Stomach (tissue), 9 donors: ENCODE results near the gene CYP21A2. TPM values are rescaled to one million over a fixed set of nuclear protein-coding genes. Genes with fewer than 3 reads are reported as not detected.

Experiments
- DNase-seq, 2 donors: peaks; one replicate each; pipeline versions ENCODE4 v3.0.0 to v3.0.0-alpha.2; 2013 to 2019
- H3K27ac ChIP-seq, 5 donors: fragments of 200-600 bp in 4 of 5; sonication (generic) in 4 of 5; one replicate each; pipeline ENCODE4 v1.5.1; 2013 to 2019; ENCODE audit warnings: mild to moderate bottlenecking in 1 of 5, moderate library complexity in 1 of 5
- H3K27me3 ChIP-seq, 3 donors: fragments of 200-600 bp; sonication (generic); one replicate each; pipeline ENCODE4 v1.5.1; 2017 to 2019; ENCODE audit warnings: mixed run types in 1 of 3
- H3K36me3 ChIP-seq, 4 donors: fragments of 200-600 bp; sonication (generic); 1 replicate in 3 of 4; 2 replicates in 1 of 4; pipeline ENCODE4 v1.5.1; 2016 to 2019
- H3K4me1 ChIP-seq, 4 donors: fragments of 200-600 bp; sonication (generic); one replicate each; pipeline ENCODE4 v1.5.1; 2016 to 2019
- H3K4me3 ChIP-seq, 4 donors: fragments of 200-600 bp; sonication (generic) in 3 of 4; one replicate each; pipeline ENCODE4 v1.5.1; 2016 to 2019; ENCODE audit warnings: mild to moderate bottlenecking in 1 of 4
- H3K9me3 ChIP-seq, 4 donors: fragments of 200-600 bp; sonication (generic); one replicate each; pipeline ENCODE4 v1.5.1; 2016 to 2019
- CTCF ChIP-seq, 7 experiments: fragments of 450-650 bp in 4 of 7; fragments of 200-600 bp in 3 of 7; sonication (generic) in 3 of 7; IDR thresholded peaks; one replicate each; pipeline ENCODE4 v1.5.1; 2016 to 2019; ENCODE audit warnings: antibody characterized with exemption in 7 of 7, control low read depth in 2 of 7, mild to moderate bottlenecking in 1 of 7
- EP300 ChIP-seq: sonication (generic); formaldehyde crosslinking; IDR thresholded peaks from one replicate; pipeline ENCODE4 v1.6.1; 2017; ENCODE audit warnings: antibody characterized with exemption
- POLR2A ChIP-seq, 4 donors: fragments of 450-650 bp; IDR thresholded peaks; one replicate each; pipeline ENCODE4 v1.6.1; 2016; ENCODE audit warnings: antibody characterized with exemption in 4 of 4, control low read depth in 2 of 4, mild to moderate bottlenecking in 1 of 4, moderate library complexity in 1 of 4
- POLR2AphosphoS5 ChIP-seq, 3 donors: sonication (generic); formaldehyde crosslinking; IDR thresholded peaks; one replicate each; pipeline ENCODE4 v1.6.1; 2016; ENCODE audit warnings: antibody characterized with exemption in 3 of 3
- WGBS, 5 donors: extraction: QIAGEN DNeasy Blood & Tissue Kit in 3 of 5; methylation state at CpG; one replicate each; pipeline versions ENCODE4 v1.1.5 to v1.1.7; 2013 to 2018; 5-methylcytosine and 5-hydroxymethylcytosine counted together
- intact Hi-C: fragments of 100-400 bp; cut with DNase I; formaldehyde crosslinking; loops from one replicate; pipeline ENCODE4 v1.15.1; 2023; ENCODE audit warnings: low total_unique reads
- polyA plus RNA-seq, 3 donors: library from polyadenylated mRNA; stranded (reverse); fragments of 200-250 nt; gene quantifications; one replicate each; pipeline ENCODE4 v1.2.3, GENCODE V29; 2013
- total RNA-seq, 5 donors: library from RNA; depleted of rRNA; stranded (reverse); fragments of >200 nt; gene quantifications; one replicate each; pipeline versions ENCODE4 v1.1.0 to v1.2.3, GENCODE V29; 2014 to 2016
- donor health status: healthy with polysubstance abuse.
- donor health status: Bipolar disorder and iron deficiency.
- donor health status: healthy.

Gene CYP21A2
- total and polyA plus RNA-seq, 8 donors = 1.3 to 23.8 (median 1.4) TPM; not detected in 5

- peak overlapping the region in 1 of 5 donors; percentile 77 for H3K27ac ChIP-seq
- H3K36me3 ChIP-seq = peaks cover 0 to 26% (median 11%) of the 10 kb centered on the region in 4 donors
- 88 to 100% (median 97%) methylated on average over 2 of the region's 2 CpGs for WGBS, 5 donors
Observed at GRCh38 chr6:32084780-32085179, 46.6 kb downstream of the CYP21A2 start.

GRCh38 chr6:32085759-32086459 is 47.7 kb downstream of the CYP21A2 start:
- 79 to 88% (median 82%) methylated on average over 11 to 17 of the region's 17 CpGs for WGBS, 5 donors
- Histone ChIP-seq H3K4me3 (no peak overlapping the region), H3K36me3 (peaks cover 0 to 22% (median 10%) of the 10 kb centered on the region in 4 donors), H3K9me3 (no peaks in the 10 kb centered on the region), H3K27me3 (peaks cover 0 to 36% (median 0%) of the 10 kb centered on the region in 3 donors), H3K4me1 (peaks cover 17 to 31% (median 30%) of the 10 kb centered on the region in 4 donors), H3K27ac (peak overlapping the region in 3 of 5 donors; percentile 81 to 86 (median 82))
- intact Hi-C loops = no loop called here
- DNase-seq = peak in 1 of 2 donors; percentile 64
- TF ChIP-seq POLR2AphosphoS5 (IDR thresholded peaks at IDR 0.05) = no peak
- TF ChIP-seq POLR2A (IDR thresholded peaks at IDR 0.05) = no peak
- no peak for TF ChIP-seq EP300
- TF ChIP-seq CTCF (IDR thresholded peaks at IDR 0.05) = no peak

More at GRCh38 chr6:32084780-32085179, 46.6 kb downstream of the CYP21A2 start:
- H3K4me1 ChIP-seq = peaks cover 17 to 31% (median 30%) of the 10 kb centered on the region in 4 donors
- H3K9me3 ChIP-seq = no peaks in the 10 kb centered on the region
- DNase-seq = no peak
- no peak for TF ChIP-seq POLR2AphosphoS5 (IDR thresholded peaks at IDR 0.05)
- no peak for TF ChIP-seq EP300
- TF ChIP-seq POLR2A (IDR thresholded peaks at IDR 0.05) = no peak
- TF ChIP-seq CTCF (IDR thresholded peaks at IDR 0.05) = no peak
- no peak overlapping the region for H3K4me3 ChIP-seq
- intact Hi-C loops = no loop called here
- H3K27me3 ChIP-seq = peaks cover 0 to 36% (median 0%) of the 10 kb centered on the region in 3 donors

- WGBS, 5 donors = 18 to 29% (median 23%) methylated on average over 29 to 45 of the region's 45 CpGs
- Histone ChIP-seq H3K27me3 (peaks cover 0 to 36% (median 0%) of the 10 kb centered on the region in 3 donors), H3K27ac (peak overlapping the region; percentile 58 to 86 (median 82)), H3K9me3 (no peaks in the 10 kb centered on the region), H3K4me1 (peaks cover 22 to 36% (median 29%) of the 10 kb centered on the region in 4 donors), H3K36me3 (peaks cover 0 to 20% (median 8%) of the 10 kb centered on the region in 4 donors), H3K4me3 (peak overlapping the region; percentile 26 to 38 (median 34))
- peak in 1 of 2 donors; percentile 32 for DNase-seq
- intact Hi-C loops = no loop called here
- TF ChIP-seq POLR2A (IDR thresholded peaks at IDR 0.05) (no peak), CTCF (IDR thresholded peaks at IDR 0.05) (no peak), EP300 (no peak), POLR2AphosphoS5 (IDR thresholded peaks at IDR 0.05) (no peak)
Observed at GRCh38 chr6:32086661-32087573, 48.7 kb downstream of the CYP21A2 start.
